ENCODE data around the gene ARHGEF38. TPM values are rescaled to one million over a fixed set of nuclear protein-coding genes. Genes with fewer than 3 reads are reported as not detected.

Gene ARHGEF38
- total RNA-seq, 4 donors from 2014 or later = 0.59 to 3.5 (median 0.98) TPM

DNA sequence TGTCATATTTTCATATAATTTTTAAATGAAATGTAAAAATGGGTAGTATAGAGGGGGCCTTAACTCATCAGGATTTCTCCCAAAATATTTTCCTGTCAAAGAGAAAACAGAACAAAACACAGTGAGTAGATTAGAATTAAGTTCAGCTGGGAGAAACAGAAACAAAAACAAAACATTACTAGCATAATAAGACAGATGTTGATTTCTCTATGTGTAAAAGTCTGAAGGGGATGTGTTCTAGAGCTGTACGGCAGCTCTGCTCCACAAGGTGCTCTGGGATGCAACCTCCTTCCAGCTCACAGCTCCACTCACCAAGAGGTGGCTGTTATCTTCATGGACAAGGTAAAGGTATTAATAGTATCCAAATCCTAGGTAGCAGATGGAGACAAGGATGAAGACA is 72.8 kb downstream of the ARHGEF38 start:
- Histone ChIP-seq H3K9me3 (no peaks in the 10 kb centered on the region), H3K4me1 (no peaks in the 10 kb centered on the region), H3K36me3 (no peaks in the 10 kb centered on the region), H3K4me3 (no peak overlapping the region), H3K27ac (no peak overlapping the region), H3K27me3 (no peaks in the 10 kb centered on the region)
- TF ChIP-seq POLR2AphosphoS5 (IDR thresholded peaks at IDR 0.05) (no peak), CTCF (IDR thresholded peaks at IDR 0.05) (no peak), EP300 (IDR thresholded peaks at IDR 0.05) (no peak), POLR2A (IDR thresholded peaks at IDR 0.05) (no peak)
- DNase-seq (ENCODE audit: low spot score in 2 of 2) = no peak
- 80% methylated on average over 1 of the region's 1 CpG for WGBS

DNA sequence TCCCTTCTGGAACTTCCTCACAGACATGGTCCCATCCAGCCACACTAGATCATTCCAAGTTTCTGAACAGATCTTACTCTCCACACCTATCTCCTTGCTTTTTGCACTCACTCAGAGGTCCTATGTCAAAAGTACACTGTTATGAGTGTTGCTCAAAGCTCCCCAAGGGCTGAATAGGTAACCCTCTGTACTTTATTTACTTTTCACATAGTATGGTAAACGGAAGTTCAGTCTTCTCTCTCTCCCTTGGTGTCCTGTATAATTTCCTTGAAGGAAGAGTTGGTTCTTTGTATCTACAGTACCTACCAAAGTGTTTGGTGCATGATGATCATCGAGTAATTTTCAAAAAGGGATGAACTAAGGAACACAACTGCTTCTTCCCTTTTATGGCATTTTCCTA is 74.4 kb downstream of the ARHGEF38 start:
- H3K27me3 ChIP-seq = no peaks in the 10 kb centered on the region
- H3K4me3 ChIP-seq = no peak overlapping the region
- WGBS = 78% methylated on average over 2 of the region's 2 CpGs
- no peak for DNase-seq (ENCODE audit: low spot score in 2 of 2)
- H3K27ac ChIP-seq = no peak overlapping the region
- no peaks in the 10 kb centered on the region for H3K4me1 ChIP-seq
- H3K36me3 ChIP-seq = no peaks in the 10 kb centered on the region
- TF ChIP-seq POLR2A (IDR thresholded peaks at IDR 0.05) (no peak), EP300 (IDR thresholded peaks at IDR 0.05) (no peak), POLR2AphosphoS5 (IDR thresholded peaks at IDR 0.05) (no peak), CTCF (IDR thresholded peaks at IDR 0.05) (no peak)
- no peaks in the 10 kb centered on the region for H3K9me3 ChIP-seq

DNA sequence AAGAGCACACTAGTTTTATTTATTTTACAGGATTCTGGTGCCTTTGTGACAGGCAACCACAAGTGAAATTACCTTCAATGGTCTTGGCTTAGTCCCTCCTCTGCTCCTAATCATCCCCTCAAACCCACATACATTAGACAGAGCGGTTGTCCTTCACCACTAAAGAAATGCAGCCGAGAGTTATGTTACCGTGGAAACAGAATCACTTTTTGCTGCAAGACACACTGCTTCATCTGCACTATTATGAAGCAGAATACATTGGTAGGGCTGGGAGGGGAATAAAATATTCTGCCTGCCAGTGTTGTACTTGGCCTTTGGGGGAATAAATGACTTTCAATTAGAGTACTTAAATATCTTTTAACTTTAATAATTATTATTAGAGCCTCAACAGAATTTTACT is 75.2 kb downstream of the ARHGEF38 start:
- Histone ChIP-seq H3K4me1 (peaks cover 3% of the 10 kb centered on the region), H3K4me3 (no peak overlapping the region), H3K27me3 (no peaks in the 10 kb centered on the region), H3K9me3 (no peaks in the 10 kb centered on the region), H3K27ac (no peak overlapping the region), H3K36me3 (no peaks in the 10 kb centered on the region)
- no peak for DNase-seq (ENCODE audit: low spot score in 2 of 2)
- no peak for TF ChIP-seq POLR2A (IDR thresholded peaks at IDR 0.05)
- no peak for TF ChIP-seq POLR2AphosphoS5 (IDR thresholded peaks at IDR 0.05)
- no peak for TF ChIP-seq EP300 (IDR thresholded peaks at IDR 0.05)
- WGBS = 68% methylated on average over 3 of the region's 3 CpGs

- Histone ChIP-seq H3K4me3 (no peak overlapping the region), H3K4me1 (peaks cover 16% of the 10 kb centered on the region), H3K27ac (no peak overlapping the region), H3K36me3 (no peaks in the 10 kb centered on the region), H3K9me3 (no peaks in the 10 kb centered on the region), H3K27me3 (no peaks in the 10 kb centered on the region)
- DNase-seq (ENCODE audit: low spot score in 2 of 2) = no peak
- WGBS = 42% methylated on average over 7 of the region's 7 CpGs
- TF ChIP-seq POLR2A (IDR thresholded peaks at IDR 0.05) (no peak), CTCF (IDR thresholded peaks at IDR 0.05) (no peak), EP300 (IDR thresholded peaks at IDR 0.05) (no peak)
These were observed 78.5 kb downstream of the ARHGEF38 start for GRCh38 chr4:105630670-105631655.

GRCh38 chr4:105631818-105632400 is 79.5 kb downstream of the ARHGEF38 start:
- Histone ChIP-seq H3K27me3 (no peaks in the 10 kb centered on the region), H3K27ac (no peak overlapping the region), H3K4me1 (peaks cover 16% of the 10 kb centered on the region), H3K36me3 (no peaks in the 10 kb centered on the region), H3K9me3 (no peaks in the 10 kb centered on the region), H3K4me3 (no peak overlapping the region)
- WGBS = 70% methylated on average over 8 of the region's 8 CpGs
- no peak for DNase-seq (ENCODE audit: low spot score in 2 of 2)
- no peak for TF ChIP-seq EP300 (IDR thresholded peaks at IDR 0.05)
- TF ChIP-seq CTCF (IDR thresholded peaks at IDR 0.05) = no peak
- no peak for TF ChIP-seq POLR2AphosphoS5 (IDR thresholded peaks at IDR 0.05)
- TF ChIP-seq POLR2A (IDR thresholded peaks at IDR 0.05) = no peak
